ES-I3 (cell line): ENCODE results near the gene PDE3A.
"Not testable (repeated sequence)": the region's sequence is repeated elsewhere in the genome, so short reads cannot be mapped to it uniquely, and the experiment has no call there.

Source experiments
- H3K36me3 ChIP-seq: 2 replicates; pipeline ENCODE4 v1.6.1; 2013; ENCODE audit warnings: mild to moderate bottlenecking, low read length, control low read depth, moderate library complexity; ENCODE audit not compliant: insufficient read depth
- H3K4me1 ChIP-seq: 2 replicates; pipeline ENCODE4 v1.6.1; 2013; ENCODE audit warnings: mild to moderate bottlenecking, control low read depth, low read length; ENCODE audit not compliant: insufficient read depth
- H3K9ac ChIP-seq: 2 replicates; pipeline ENCODE4 v1.6.1; 2013; ENCODE audit warnings: low read depth, mild to moderate bottlenecking, low read length, moderate library complexity
- H3K9me3 ChIP-seq: 2 replicates; pipeline ENCODE4 v1.6.1; 2013; ENCODE audit warnings: mild to moderate bottlenecking, low read length, moderate library complexity; ENCODE audit not compliant: control insufficient read depth, insufficient read depth

The PDE3A gene

GRCh38 chr12:20368114-20368650 lies at the start of gene PDE3A:
PDE3A (plus strand) TSS chr12:20368537; CDS start chr12:20369285, 748 bp downstream.
- peak within 1 kb of the TSS; percentile 66 for H3K9ac ChIP-seq
- H3K36me3 ChIP-seq = no peaks in the 10 kb centered on the region
- no peaks in the 10 kb centered on the region for H3K4me1 ChIP-seq
- no peaks in the 10 kb centered on the region for H3K9me3 ChIP-seq

DNA sequence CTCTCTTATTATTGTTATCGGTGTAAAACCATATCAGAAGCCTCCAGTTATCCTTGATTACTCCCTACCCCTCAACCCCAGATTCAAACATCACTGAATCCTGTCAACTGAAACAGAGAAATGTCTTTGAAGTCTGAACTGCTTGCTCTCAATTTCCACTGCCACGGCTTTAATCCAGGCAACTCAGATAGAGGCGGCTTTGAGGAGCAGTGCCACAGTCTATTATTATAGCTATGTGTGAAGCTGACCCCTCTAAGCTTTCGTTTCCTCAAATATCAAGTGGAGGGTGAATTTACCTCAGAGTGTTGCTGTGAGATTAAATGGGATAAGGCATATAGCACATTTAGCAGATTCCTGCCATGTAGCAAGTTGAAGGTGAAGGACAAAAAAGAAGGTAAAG lies 49.0 kb upstream of the PDE3A start:
- Histone ChIP-seq H3K9me3 (no peaks in the 10 kb centered on the region), H3K9ac (no peak overlapping the region), H3K4me1 (no peaks in the 10 kb centered on the region), H3K36me3 (no peaks in the 10 kb centered on the region)

DNA sequence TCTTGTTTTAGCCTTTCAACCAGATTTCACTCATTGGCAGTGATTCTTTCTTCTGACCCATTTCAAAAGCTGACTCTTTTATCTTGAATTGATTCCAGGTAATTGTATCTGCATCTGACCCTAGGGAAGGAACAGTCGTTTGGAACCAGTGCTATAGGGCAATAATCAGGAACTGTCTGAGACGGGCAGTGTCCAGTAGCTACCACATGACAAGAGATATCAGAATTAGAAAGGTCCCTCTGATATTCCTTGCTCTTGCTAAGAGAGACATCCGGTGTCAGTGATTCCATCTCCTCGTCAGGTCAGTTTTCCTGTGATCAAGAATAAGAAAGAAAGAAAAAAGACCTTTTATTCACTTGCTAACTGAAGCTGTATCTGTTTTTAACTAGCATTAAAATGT lies 47.8 kb upstream of the PDE3A start:
- Histone ChIP-seq H3K9ac (no peak overlapping the region), H3K9me3 (no peaks in the 10 kb centered on the region), H3K36me3 (no peaks in the 10 kb centered on the region), H3K4me1 (no peaks in the 10 kb centered on the region)

DNA sequence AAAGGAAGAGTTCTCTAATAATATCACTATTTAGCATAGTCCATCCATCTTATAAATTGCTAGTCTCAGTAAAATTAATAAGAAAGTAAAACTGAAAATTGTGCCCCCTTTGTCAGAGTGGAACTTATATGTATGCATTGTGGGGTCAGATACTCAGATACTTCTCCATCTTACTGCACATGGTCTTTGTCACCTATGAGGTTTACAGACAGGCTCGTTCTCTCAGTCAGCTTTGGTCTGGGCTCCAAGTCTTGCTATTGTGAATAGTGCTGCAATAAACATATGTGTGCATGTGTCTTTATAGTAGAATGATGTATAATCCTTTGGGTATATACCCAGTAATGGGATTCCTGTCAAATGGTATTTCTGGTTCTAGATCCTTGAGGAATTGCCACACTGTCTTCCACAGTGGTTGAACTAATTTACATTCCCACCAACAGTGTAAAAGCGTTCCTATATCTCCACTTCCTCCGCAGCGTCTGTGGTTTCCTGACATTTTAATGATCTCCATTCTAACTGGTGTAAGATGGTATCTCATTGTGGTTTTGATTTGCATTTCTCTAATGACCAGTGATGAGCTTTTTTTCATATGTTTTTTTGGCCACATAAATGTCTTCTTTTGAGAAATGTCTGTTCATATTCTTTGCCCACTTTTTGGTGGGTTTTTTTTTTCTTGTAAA lies 37.4 kb upstream of the PDE3A start:
- not testable (repeated sequence) for H3K9me3 ChIP-seq, H3K4me1 ChIP-seq, H3K9ac ChIP-seq, H3K36me3 ChIP-seq

- no peaks in the 10 kb centered on the region for H3K36me3 ChIP-seq
- no peaks in the 10 kb centered on the region for H3K4me1 ChIP-seq
- H3K9ac ChIP-seq = no peak overlapping the region
- H3K9me3 ChIP-seq = no peaks in the 10 kb centered on the region
Measured at GRCh38 chr12:20339060-20339459, 29.3 kb upstream of the PDE3A start.

DNA sequence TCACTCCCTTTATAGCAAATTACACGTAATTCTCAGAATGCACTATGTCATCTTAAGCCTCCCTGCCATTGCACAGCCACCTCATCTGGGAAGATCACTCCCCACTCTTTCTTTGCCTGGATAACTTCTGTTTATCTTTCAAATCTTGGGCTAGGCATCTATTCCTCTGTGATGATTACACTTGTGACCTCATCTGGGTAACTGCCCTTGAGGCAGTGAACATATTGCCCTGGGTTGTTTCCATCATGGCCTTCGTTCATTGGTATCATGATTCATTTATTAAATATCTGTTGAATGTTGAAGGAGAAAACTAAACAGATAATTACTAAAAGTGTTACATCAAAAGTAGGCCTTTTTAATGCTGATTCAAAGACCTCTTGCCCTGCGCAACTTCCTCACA lies 26.2 kb upstream of the PDE3A start:
- no peaks in the 10 kb centered on the region for H3K36me3 ChIP-seq
- H3K9me3 ChIP-seq = no peaks in the 10 kb centered on the region
- H3K4me1 ChIP-seq = no peaks in the 10 kb centered on the region
- H3K9ac ChIP-seq = no peak overlapping the region

DNA sequence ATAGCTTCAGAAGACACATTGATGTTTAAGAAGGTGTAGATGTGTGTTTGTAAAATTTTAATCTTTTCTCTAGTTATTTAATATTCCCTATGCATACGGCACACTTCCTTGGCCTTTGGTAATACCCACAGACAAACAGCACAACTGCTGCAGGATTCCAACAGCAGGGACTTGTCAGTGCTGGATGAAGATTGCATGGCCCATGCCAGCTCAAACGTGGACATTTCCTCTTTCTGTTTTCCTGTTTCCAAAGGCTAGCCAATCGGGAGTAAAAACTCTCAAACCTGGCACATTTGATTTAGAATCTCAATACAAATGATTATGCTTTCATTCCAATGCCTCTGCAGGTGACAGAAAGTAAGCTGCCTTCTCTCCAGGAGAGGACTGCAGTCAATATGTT lies 22.5 kb upstream of the PDE3A start:
- H3K36me3 ChIP-seq = no peaks in the 10 kb centered on the region
- H3K9me3 ChIP-seq = no peaks in the 10 kb centered on the region
- no peaks in the 10 kb centered on the region for H3K4me1 ChIP-seq
- no peak overlapping the region for H3K9ac ChIP-seq

- peaks cover 5% of the 10 kb centered on the region; the same call in 1 of the 2 replicates for H3K4me1 ChIP-seq
- no peaks in the 10 kb centered on the region for H3K36me3 ChIP-seq
- no peaks in the 10 kb centered on the region for H3K9me3 ChIP-seq
- no peak overlapping the region for H3K9ac ChIP-seq
Measured at GRCh38 chr12:20350026-20350425, 18.3 kb upstream of the PDE3A start.

- no peaks in the 10 kb centered on the region for H3K36me3 ChIP-seq
- H3K9ac ChIP-seq = no peak overlapping the region
- H3K4me1 ChIP-seq = peaks cover 8% of the 10 kb centered on the region; the same call in 1 of the 2 replicates
- H3K9me3 ChIP-seq = no peaks in the 10 kb centered on the region
Measured at GRCh38 chr12:20350495-20350894, 17.8 kb upstream of the PDE3A start.

DNA sequence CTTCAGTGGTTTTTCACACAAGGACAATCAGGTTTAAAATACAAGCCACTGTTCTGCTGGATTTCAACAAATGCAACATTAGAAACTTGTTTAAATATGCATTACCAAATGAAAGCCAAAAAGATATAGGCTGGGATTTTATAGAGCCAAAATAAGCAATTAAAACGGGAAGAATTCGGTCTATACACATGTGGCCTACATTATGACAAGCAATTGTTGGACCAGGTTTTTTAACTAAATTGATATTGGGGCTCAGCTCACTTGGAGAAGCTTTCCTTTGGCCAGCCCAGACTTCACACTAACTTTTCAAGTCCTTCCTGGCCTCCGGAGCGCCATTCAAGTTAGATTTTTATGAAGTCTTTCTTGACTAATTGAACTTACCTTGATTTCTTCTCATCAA lies 16.9 kb upstream of the PDE3A start:
- no peaks in the 10 kb centered on the region for H3K36me3 ChIP-seq
- no peak overlapping the region for H3K9ac ChIP-seq
- H3K9me3 ChIP-seq = no peaks in the 10 kb centered on the region
- peaks cover 11% of the 10 kb centered on the region; the same call in 1 of the 2 replicates for H3K4me1 ChIP-seq

DNA sequence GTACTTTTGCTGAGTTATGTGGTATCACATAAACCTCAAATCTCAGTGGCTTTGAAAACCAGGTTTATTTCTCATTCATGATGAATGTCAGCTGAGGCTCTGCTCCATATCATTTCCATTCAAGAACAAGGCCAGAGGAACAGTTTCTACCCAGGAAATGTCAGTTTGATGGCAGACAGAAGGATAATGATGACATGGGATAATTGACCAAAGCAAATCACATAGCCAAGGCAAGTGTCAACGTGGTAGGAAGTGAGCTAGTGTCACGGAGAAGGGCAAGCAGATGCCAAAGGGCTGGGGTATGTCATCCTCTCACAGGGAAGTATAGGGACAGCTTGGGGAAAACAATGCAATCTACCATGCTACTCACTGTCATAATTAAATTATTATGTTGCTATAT lies 12.3 kb upstream of the PDE3A start:
- Histone ChIP-seq H3K36me3 (no peaks in the 10 kb centered on the region), H3K9me3 (no peaks in the 10 kb centered on the region), H3K4me1 (peaks cover 11% of the 10 kb centered on the region; the same call in 1 of the 2 replicates), H3K9ac (no peak overlapping the region)

GRCh38 chr12:20360407-20360806 lies 7.9 kb upstream of the PDE3A start:
- H3K9ac ChIP-seq = no peak overlapping the region

DNA sequence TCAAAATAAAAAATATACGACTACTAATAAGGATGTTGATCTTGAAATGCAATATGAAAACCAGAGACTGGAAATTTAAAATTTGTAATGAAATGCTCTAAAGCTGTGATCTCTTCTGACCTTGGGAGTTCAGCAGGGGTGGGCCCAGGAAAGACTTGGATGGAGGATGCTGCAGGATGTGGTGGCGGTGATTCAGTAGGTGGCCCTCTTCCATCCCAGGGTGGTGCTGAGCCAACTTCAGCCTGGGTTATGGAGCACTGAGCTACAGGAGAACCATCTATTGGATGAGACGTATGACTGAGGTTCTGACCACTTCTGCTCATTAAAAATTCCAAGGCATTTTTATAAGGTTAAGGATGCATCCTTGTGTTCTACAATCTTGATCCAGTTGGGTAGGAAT lies 6.9 kb upstream of the PDE3A start:
- H3K4me1 ChIP-seq = no peaks in the 10 kb centered on the region
- H3K9me3 ChIP-seq = no peaks in the 10 kb centered on the region
- no peaks in the 10 kb centered on the region for H3K36me3 ChIP-seq
- no peak overlapping the region for H3K9ac ChIP-seq

More at GRCh38 chr12:20360407-20360806, 7.9 kb upstream of the PDE3A start:
- no peaks in the 10 kb centered on the region for H3K36me3 ChIP-seq
- H3K4me1 ChIP-seq = peaks cover 3% of the 10 kb centered on the region; the same call in 1 of the 2 replicates
- H3K9me3 ChIP-seq = no peaks in the 10 kb centered on the region

- no peaks in the 10 kb centered on the region for H3K4me1 ChIP-seq
- H3K9me3 ChIP-seq = no peaks in the 10 kb centered on the region
- H3K9ac ChIP-seq = no peak overlapping the region
- no peaks in the 10 kb centered on the region for H3K36me3 ChIP-seq
Measured at GRCh38 chr12:20364501-20364900, 3.8 kb upstream of the PDE3A start.

DNA sequence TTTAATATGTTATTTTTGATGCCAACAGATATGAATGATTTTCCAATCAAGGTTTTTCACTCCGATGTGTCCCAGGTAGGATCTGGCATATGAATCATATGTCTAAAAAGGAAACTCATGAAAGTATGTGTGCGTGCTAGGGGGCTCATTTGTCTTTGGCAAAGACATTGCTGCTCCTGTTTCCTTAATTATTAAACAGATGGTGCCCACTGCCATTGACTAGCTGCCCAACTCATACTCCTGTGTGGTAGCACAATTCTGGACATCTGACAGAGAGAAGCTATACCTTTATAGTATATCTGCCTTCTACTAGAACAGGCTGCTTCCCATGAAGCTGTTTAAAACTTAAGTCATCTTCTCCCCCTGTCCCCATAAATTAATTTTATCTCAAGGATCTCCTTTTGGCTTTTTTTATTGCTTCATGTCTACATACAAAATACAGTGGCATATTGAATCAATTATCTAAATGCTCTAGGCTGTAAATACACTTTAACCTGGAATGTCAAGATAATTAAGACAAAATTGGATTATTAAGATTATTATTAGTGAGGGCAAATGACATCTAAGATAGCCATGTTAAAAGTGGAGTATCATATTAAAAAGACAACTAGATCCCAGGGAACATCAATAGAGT lies 1.4 kb upstream of the PDE3A start:
- H3K36me3 ChIP-seq = no peaks in the 10 kb centered on the region
- H3K4me1 ChIP-seq = no peaks in the 10 kb centered on the region
- H3K9ac ChIP-seq = no peak overlapping the region
- H3K9me3 ChIP-seq = no peaks in the 10 kb centered on the region
